K562 (cell line): Measurements from ENCODE around the gene PRXL2A. TPM values are rescaled to one million over a fixed set of nuclear protein-coding genes. Genes with fewer than 3 reads are reported as not detected.

Experiments used
- CCNT2 ChIP-seq: IDR thresholded peaks from 2 replicates; pipeline ENCODE4 v1.6.1; 2011; ENCODE audit warnings: borderline replicate concordance, low read depth, mild to moderate bottlenecking, moderate library complexity, mixed read lengths, low read length; ENCODE audit not compliant: insufficient read length; ENCODE audit errors: extremely low read depth
- CEBPG ChIP-seq, 3 experiments: fragments of 200-800 bp in 1 of 3; sonication (Bioruptor generic) in 1 of 3; sonication (generic) in 1 of 3; formaldehyde crosslinking in 1 of 3; IDR thresholded peaks in 2 of 3; conservative IDR thresholded peaks in 1 of 3; 2 replicates each; pipeline versions ENCODE4 v1.6.1 to v1.8.0; 2016 to 2022; ENCODE audit warnings: missing compliant biosample characterization in 2 of 3, missing genetic modification characterization in 2 of 3, mild to moderate bottlenecking in 1 of 3, missing genetic modification reagents in 1 of 3
- CHAMP1 ChIP-seq: fragments of 450-650 bp; IDR thresholded peaks from 2 replicates; pipeline ENCODE4 v1.6.1; 2016; ENCODE audit warnings: mild to moderate bottlenecking
- GTF2B ChIP-seq: IDR thresholded peaks from 2 replicates; pipeline ENCODE4 v1.6.1; 2011; ENCODE audit not compliant: insufficient read length; ENCODE audit errors: extremely low read depth
- HDAC1 ChIP-seq, 2 experiments: fragments of 450-650 bp; IDR thresholded peaks; 2 replicates each; pipeline ENCODE4 v1.6.1; 2016 to 2017; ENCODE audit warnings: inconsistent platforms in 1 of 2, mild to moderate bottlenecking in 1 of 2, moderate library complexity in 1 of 2
- JUND ChIP-seq, 2 experiments: IDR thresholded peaks; 2 replicates in 1 of 2; 3 replicates in 1 of 2; pipeline ENCODE4 v1.6.1; 2011; ENCODE audit warnings: borderline replicate concordance in 2 of 2, low read depth in 2 of 2, low read length in 2 of 2, improper control_type of control experiment in 1 of 2, missing biosample characterization in 1 of 2, missing genetic modification characterization in 1 of 2, missing genetic modification reagents in 1 of 2
- KDM4B ChIP-seq, 2 experiments: fragments of 450-650 bp in 1 of 2; sonication (generic) in 1 of 2; IDR thresholded peaks; 2 replicates each; pipeline ENCODE4 v1.6.1; 2016 to 2017; ENCODE audit warnings: borderline replicate concordance in 2 of 2, antibody characterized with exemption in 1 of 2, low read depth in 1 of 2, mild to moderate bottlenecking in 1 of 2
- MAFF ChIP-seq: IDR thresholded peaks from 2 replicates; pipeline ENCODE4 v1.6.1; 2012; ENCODE audit warnings: low read length, improper control_type of control experiment
- NCOA2 ChIP-seq, 2 experiments: fragments of 450-650 bp; IDR thresholded peaks; 2 replicates each; pipeline ENCODE4 v1.6.1; 2018; ENCODE audit warnings: mild to moderate bottlenecking in 2 of 2, moderate library complexity in 1 of 2; ENCODE audit not compliant: partially characterized antibody in 2 of 2
- NUFIP1 ChIP-seq: fragments of 450-650 bp; IDR thresholded peaks from 2 replicates; pipeline ENCODE4 v1.6.1; 2018; ENCODE audit not compliant: partially characterized antibody
- SAFB2 ChIP-seq: fragments of 200-400 bp; formaldehyde crosslinking; IDR thresholded peaks from 2 replicates; pipeline ENCODE4 v1.6.1; 2018; ENCODE audit warnings: borderline replicate concordance, low read length, low read depth, moderate library complexity; ENCODE audit not compliant: severe bottlenecking
- SREBF2 ChIP-seq: sonication (generic); formaldehyde crosslinking; IDR thresholded peaks from 2 replicates; pipeline ENCODE4 v1.4.0; 2020; ENCODE audit warnings: mild to moderate bottlenecking, missing genetic modification reagents
- TRIM28 ChIP-seq: fragments of 450-650 bp; IDR thresholded peaks from 2 replicates; pipeline ENCODE4 v1.6.1; 2017
- ZNF197 ChIP-seq: fragments of 200-800 bp; sonication (Bioruptor generic); IDR thresholded peaks from 2 replicates; pipeline ENCODE4 v1.6.1; 2016; ENCODE audit warnings: low read depth, missing genetic modification characterization, missing compliant biosample characterization
- ZNF609 ChIP-seq: sonication (generic); formaldehyde crosslinking; IDR thresholded peaks from 2 replicates; pipeline ENCODE4 v1.8.1; 2023; ENCODE audit warnings: missing genetic modification reagents, mild to moderate bottlenecking, borderline replicate concordance
- ZNF77 ChIP-seq: fragments of 250-450 bp; sonication (Bioruptor Pico); IDR thresholded peaks from 2 replicates; pipeline ENCODE4 v1.5.0; 2020
- polyA plus RNA-seq, 8 experiments: library from polyadenylated mRNA; depleted of rRNA in 4 of 8; stranded (reverse) in 5 of 8; unstranded in 3 of 8; fragments of >200 nt; fragmentation: Nextera tagmentation in 2 of 8; fragmentation: Illumina TruSeq in 1 of 8; extraction: Ambion mirVana in 2 of 8; extraction: Trizol in 1 of 8; gene quantifications; 2 replicates each; pipeline versions ENCODE4 v1.2.1 to v1.2.3, GENCODE V29; 2011 to 2014; ENCODE audit warnings: inconsistent platforms in 1 of 8, missing spikeins in 1 of 8
- total RNA-seq, 7 experiments: library from RNA; depleted of rRNA in 6 of 7; stranded (reverse); fragments of >200 nt in 6 of 7; fragmentation: Illumina TruSeq in 2 of 7; extraction: Trizol in 2 of 7; gene quantifications; 2 replicates each; pipeline versions ENCODE4 v1.2.1 to v1.2.3, GENCODE V29; 2011 to 2021; ENCODE audit warnings: low replicate concordance in 1 of 7

PRXL2A gene
- total and polyA plus RNA-seq, 9 of the 15 experiments (the other 6 are each of a cell fraction or from before 2014, with no cell fraction given) = 0.14 to 1.2 (median 0.75) TPM

- TF ChIP-seq ZNF609 (no peak), NUFIP1 (peak; percentile 45), KDM4B (IDR thresholded peaks at IDR 0.05; ENCODE audit: borderline replicate concordance in 2 of 2, low read depth in 1 of 2) (0 out of 4 replicates have a peak, but pooled peaks of 1 of the 2 experiments have one; percentile 34), SREBF2 (no peak), GTF2B (no peak), NCOA2 (IDR thresholded peaks at IDR 0.05; ENCODE audit: partially characterized antibody in 2 of 2) (no peak), ZNF197 (no peak), TRIM28 (no peak), CCNT2 (no peak), ZNF77 (CRISPR knock-in tag) (no peak), HDAC1 (IDR thresholded peaks at IDR 0.05) (peak in 1 of 2 experiments; percentile 51; a peak in 1 of 4 replicates), SAFB2 (no peak), CEBPG (CRISPR knock-in tag; IDR thresholded peaks at IDR 0.05) (no peak), CEBPG (tag; conservative IDR thresholded peaks at IDR 0.05 in 1 of 2, IDR thresholded peaks at IDR 0.05 in 1 of 2) (no peak), CHAMP1 (no peak), MAFF (no peak), JUND (IDR thresholded peaks at IDR 0.05; ENCODE audit: borderline replicate concordance, low read depth, low read length) (peak; percentile 42; the same call in 1 of the 2 replicates), JUND (tag; IDR thresholded peaks at IDR 0.05; ENCODE audit: borderline replicate concordance, low read depth, low read length) (peak; percentile 50; the same call in 1 of the 3 replicates)
Measured at GRCh38 chr10:80444646-80445319, 36.4 kb downstream of the PRXL2A start (continued).
